Measurements from ENCODE around the gene LRRFIP1.
"Not testable (repeated sequence)": the region's sequence is repeated elsewhere in the genome, so short reads cannot be mapped to it uniquely, and the experiment has no call there.

LRRFIP1 gene

GRCh38 chr2:237596520-237597195 is 30.7 kb upstream of the LRRFIP1 start:
- DNase-seq (ENCODE audit: low read depth in 2 of 2): no peak

- no peak for DNase-seq (ENCODE audit: low read depth in 2 of 2)
These were observed 29.9 kb upstream of the LRRFIP1 start for GRCh38 chr2:237597196-237598145.

GRCh38 chr2:237598468-237599208 is 28.7 kb upstream of the LRRFIP1 start:
- DNase-seq (ENCODE audit: low read depth in 2 of 2): no peak

GRCh38 chr2:237599465-237600110 is 27.8 kb upstream of the LRRFIP1 start:
- DNase-seq (ENCODE audit: low read depth in 2 of 2): no peak

GRCh38 chr2:237600205-237600846 is 27.1 kb upstream of the LRRFIP1 start:
- no peak for DNase-seq (ENCODE audit: low read depth in 2 of 2)

- DNase-seq (ENCODE audit: low read depth in 2 of 2): no peak
These were observed 25.8 kb upstream of the LRRFIP1 start for GRCh38 chr2:237601453-237602116.

- no peak for DNase-seq (ENCODE audit: low read depth in 2 of 2)
These were observed 25.0 kb upstream of the LRRFIP1 start for GRCh38 chr2:237602409-237602808.

- no peak for DNase-seq (ENCODE audit: low read depth in 2 of 2)
These were observed 24.2 kb upstream of the LRRFIP1 start for GRCh38 chr2:237603049-237603717.

- DNase-seq (ENCODE audit: low read depth in 2 of 2): peak in 1 of 2 donors; percentile 36
These were observed 23.5 kb upstream of the LRRFIP1 start for GRCh38 chr2:237603718-237604362.

GRCh38 chr2:237604391-237604790 is 23.0 kb upstream of the LRRFIP1 start:
- DNase-seq (ENCODE audit: low read depth in 2 of 2): no peak

GRCh38 chr2:237604960-237605359 is 22.4 kb upstream of the LRRFIP1 start:
- no peak for DNase-seq (ENCODE audit: low read depth in 2 of 2)

GRCh38 chr2:237606522-237606921 is 20.9 kb upstream of the LRRFIP1 start:
- DNase-seq (ENCODE audit: low read depth in 2 of 2): not testable (repeated sequence)

- DNase-seq (ENCODE audit: low read depth in 2 of 2): no peak
These were observed 14.6 kb upstream of the LRRFIP1 start for GRCh38 chr2:237612527-237613357.

- no peak for DNase-seq (ENCODE audit: low read depth in 2 of 2)
These were observed 13.7 kb upstream of the LRRFIP1 start for GRCh38 chr2:237613679-237614078.

GRCh38 chr2:237614151-237614720 is 13.2 kb upstream of the LRRFIP1 start:
- no peak for DNase-seq (ENCODE audit: low read depth in 2 of 2)

- no peak for DNase-seq (ENCODE audit: low read depth in 2 of 2)
These were observed 11.6 kb upstream of the LRRFIP1 start for GRCh38 chr2:237615631-237616249.

GRCh38 chr2:237616373-237616733 is 11.0 kb upstream of the LRRFIP1 start:
- DNase-seq (ENCODE audit: low read depth in 2 of 2): no peak
